ENCODE measurements around the gene CD74. TPM values are rescaled to one million over a fixed set of nuclear protein-coding genes. Genes with fewer than 3 reads are reported as not detected.

Gene CD74
- total RNA-seq, 1 donor from 2014 or later: 6.3 TPM

- no peak for TF ChIP-seq CTCF (conservative IDR thresholded peaks at IDR 0.05)
- H3K27me3 Mint-ChIP-seq (ENCODE audit: low read depth): no peaks in the 10 kb centered on the region
- H3K4me1 Mint-ChIP-seq: peaks cover 26% of the 10 kb centered on the region
- H3K9me3 Mint-ChIP-seq: no peaks in the 10 kb centered on the region
- no peaks in the 10 kb centered on the region for H3K36me3 Mint-ChIP-seq (ENCODE audit: low read depth)
- H3K27ac Mint-ChIP-seq (ENCODE audit: unreplicated experiment): no peak overlapping the region
- DNase-seq (ENCODE audit: low read depth, low spot score): peak; percentile 19
- H3K4me3 Mint-ChIP-seq: no peak overlapping the region
Observed at GRCh38 chr5:150410524-150411244, 2.0 kb downstream of the CD74 start.

GRCh38 chr5:150409638-150410523, 2.8 kb downstream of the CD74 start:
- Mint-ChIP-seq H3K4me1 (peaks cover 26% of the 10 kb centered on the region), H3K4me3 (peak overlapping the region; percentile 64), H3K36me3 (ENCODE audit: low read depth) (no peaks in the 10 kb centered on the region), H3K27ac (ENCODE audit: unreplicated experiment) (no peak overlapping the region), H3K27me3 (ENCODE audit: low read depth) (no peaks in the 10 kb centered on the region), H3K9me3 (no peaks in the 10 kb centered on the region)
- no peak for TF ChIP-seq CTCF (conservative IDR thresholded peaks at IDR 0.05)
- peak; percentile 67 for DNase-seq (ENCODE audit: low read depth, low spot score)

GRCh38 chr5:150408231-150408943, 4.3 kb downstream of the CD74 start:
- Mint-ChIP-seq H3K4me3 (no peak overlapping the region), H3K9me3 (no peaks in the 10 kb centered on the region), H3K27me3 (ENCODE audit: low read depth) (no peaks in the 10 kb centered on the region), H3K4me1 (peaks cover 26% of the 10 kb centered on the region), H3K27ac (ENCODE audit: unreplicated experiment) (no peak overlapping the region), H3K36me3 (ENCODE audit: low read depth) (no peaks in the 10 kb centered on the region)
- no peak for TF ChIP-seq CTCF (conservative IDR thresholded peaks at IDR 0.05)
- no peak for DNase-seq (ENCODE audit: low read depth, low spot score)

- DNase-seq (ENCODE audit: low read depth, low spot score): no peak
- Mint-ChIP-seq H3K4me3 (no peak overlapping the region), H3K27me3 (ENCODE audit: low read depth) (no peaks in the 10 kb centered on the region), H3K4me1 (peaks cover 16% of the 10 kb centered on the region), H3K36me3 (ENCODE audit: low read depth) (no peaks in the 10 kb centered on the region), H3K9me3 (no peaks in the 10 kb centered on the region), H3K27ac (ENCODE audit: unreplicated experiment) (peak overlapping the region; percentile 62)
- no peak for TF ChIP-seq CTCF (conservative IDR thresholded peaks at IDR 0.05)
Observed at GRCh38 chr5:150407096-150407720, 5.5 kb downstream of the CD74 start.

GRCh38 chr5:150406723-150407095, 6.0 kb downstream of the CD74 start:
- H3K4me1 Mint-ChIP-seq: peaks cover 16% of the 10 kb centered on the region
- H3K4me3 Mint-ChIP-seq: no peak overlapping the region
- no peaks in the 10 kb centered on the region for H3K27me3 Mint-ChIP-seq (ENCODE audit: low read depth)
- H3K9me3 Mint-ChIP-seq: no peaks in the 10 kb centered on the region
- no peak for DNase-seq (ENCODE audit: low read depth, low spot score)
- no peaks in the 10 kb centered on the region for H3K36me3 Mint-ChIP-seq (ENCODE audit: low read depth)
- no peak overlapping the region for H3K27ac Mint-ChIP-seq (ENCODE audit: unreplicated experiment)
- no peak for TF ChIP-seq CTCF (conservative IDR thresholded peaks at IDR 0.05)
